ENCODE data around the gene IZUMO1R.

DNA sequence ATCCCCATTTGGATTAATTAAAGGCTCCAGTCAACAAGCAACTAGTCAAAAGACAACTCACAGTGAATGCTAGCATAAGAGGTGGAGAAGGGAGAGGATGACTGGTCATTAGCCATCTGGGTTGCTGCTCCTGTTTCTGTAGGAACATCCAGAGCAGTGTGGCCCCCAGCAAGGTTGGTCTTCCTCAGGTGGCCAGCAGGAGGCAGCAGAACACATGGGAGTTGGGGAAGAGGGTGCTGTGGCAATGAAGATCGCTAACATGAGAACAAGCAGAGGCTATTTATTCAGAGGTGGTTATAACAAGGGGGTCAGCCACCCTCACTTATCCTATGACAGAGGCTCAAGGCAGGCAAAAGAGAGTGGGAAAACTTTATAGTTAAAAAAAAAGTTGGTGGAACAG, 21.3 kb downstream of the IZUMO1R start:
- TF ChIP-seq, protein P1, sequence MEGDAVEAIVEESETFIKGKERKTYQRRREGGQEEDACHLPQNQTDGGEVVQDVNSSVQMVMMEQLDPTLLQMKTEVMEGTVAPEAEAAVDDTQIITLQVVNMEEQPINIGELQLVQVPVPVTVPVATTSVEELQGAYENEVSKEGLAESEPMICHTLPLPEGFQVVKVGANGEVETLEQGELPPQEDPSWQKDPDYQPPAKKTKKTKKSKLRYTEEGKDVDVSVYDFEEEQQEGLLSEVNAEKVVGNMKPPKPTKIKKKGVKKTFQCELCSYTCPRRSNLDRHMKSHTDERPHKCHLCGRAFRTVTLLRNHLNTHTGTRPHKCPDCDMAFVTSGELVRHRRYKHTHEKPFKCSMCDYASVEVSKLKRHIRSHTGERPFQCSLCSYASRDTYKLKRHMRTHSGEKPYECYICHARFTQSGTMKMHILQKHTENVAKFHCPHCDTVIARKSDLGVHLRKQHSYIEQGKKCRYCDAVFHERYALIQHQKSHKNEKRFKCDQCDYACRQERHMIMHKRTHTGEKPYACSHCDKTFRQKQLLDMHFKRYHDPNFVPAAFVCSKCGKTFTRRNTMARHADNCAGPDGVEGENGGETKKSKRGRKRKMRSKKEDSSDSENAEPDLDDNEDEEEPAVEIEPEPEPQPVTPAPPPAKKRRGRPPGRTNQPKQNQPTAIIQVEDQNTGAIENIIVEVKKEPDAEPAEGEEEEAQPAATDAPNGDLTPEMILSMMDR (IDR thresholded peaks at IDR 0.05): peak in 2 of 6 experiments; percentile 9 to 11
- no peak for TF ChIP-seq POLR2A (IDR thresholded peaks at IDR 0.05)
